GM19468 (cell line): ENCODE data around the gene TSPAN9.

ENCODE experiments used
- ATAC-seq: cut with Tn5 transposase; IDR thresholded peaks from one replicate; pipeline ENCODE4 v1.9.1; 2021; ENCODE audit warnings: mild to moderate bottlenecking, moderate library complexity, moderate number of reproducible peaks; ENCODE audit not compliant: unreplicated experiment; ENCODE audit errors: extremely low read depth

TSPAN9 gene

GRCh38 chr12:3135522-3136461 is 58.6 kb downstream of the TSPAN9 start:
- ATAC-seq, result no peak

- no peak for ATAC-seq
Observed at GRCh38 chr12:3136641-3137267, 59.6 kb downstream of the TSPAN9 start.

GRCh38 chr12:3137268-3137781 is 60.1 kb downstream of the TSPAN9 start:
- no peak for ATAC-seq

- no peak for ATAC-seq
Observed at GRCh38 chr12:3137814-3138445, 60.8 kb downstream of the TSPAN9 start.

- ATAC-seq, result no peak
Observed at GRCh38 chr12:3138941-3139511, 61.8 kb downstream of the TSPAN9 start.

GRCh38 chr12:3139760-3140159 is 62.6 kb downstream of the TSPAN9 start:
- ATAC-seq, result no peak

GRCh38 chr12:3140284-3140683 is 63.1 kb downstream of the TSPAN9 start:
- no peak for ATAC-seq

- ATAC-seq, result no peak
Observed at GRCh38 chr12:3141339-3142321, 64.5 kb downstream of the TSPAN9 start.

- ATAC-seq, result no peak
Observed at GRCh38 chr12:3142386-3142785, 65.2 kb downstream of the TSPAN9 start.

- ATAC-seq, result no peak
Observed at GRCh38 chr12:3144495-3144894, 67.3 kb downstream of the TSPAN9 start.

- no peak for ATAC-seq
Observed at GRCh38 chr12:3145033-3145432, 67.9 kb downstream of the TSPAN9 start.

- ATAC-seq, result no peak
Observed at GRCh38 chr12:3145546-3146310, 68.5 kb downstream of the TSPAN9 start.

- ATAC-seq, result no peak
Observed at GRCh38 chr12:3147260-3147659, 70.1 kb downstream of the TSPAN9 start.

GRCh38 chr12:3148366-3149000 is 71.3 kb downstream of the TSPAN9 start:
- ATAC-seq, result no peak

- no peak for ATAC-seq
Observed at GRCh38 chr12:3149515-3150307, 72.5 kb downstream of the TSPAN9 start.

GRCh38 chr12:3150308-3150670 is 73.1 kb downstream of the TSPAN9 start:
- ATAC-seq, result no peak
